ENCODE results near the gene PIK3R6. TPM values are rescaled to one million over a fixed set of nuclear protein-coding genes. Genes with fewer than 3 reads are reported as not detected.

PIK3R6 gene
- total and polyA plus RNA-seq, 4 experiments from 2014 or later = 0.13 to 0.47 (median 0.21) TPM

- Histone ChIP-seq H3K27me3 (ENCODE audit: insufficient read depth, low read length) (no peaks in the 10 kb centered on the region), H3K4me3 (ENCODE audit: low read length in 2 of 2) (no peak overlapping the region), H3K9me3 (ENCODE audit: control insufficient read depth in 1 of 2, low read length in 2 of 2) (no peaks in the 10 kb centered on the region), H3K36me3 (ENCODE audit: insufficient read depth, low read length) (no peaks in the 10 kb centered on the region), H3K27ac (ENCODE audit: low read depth, low read length) (no peak overlapping the region), H3K4me1 (ENCODE audit: insufficient read depth, low read length) (no peaks in the 10 kb centered on the region)
- ChIA-PET CTCF (ENCODE audit: partially characterized antibody) (interaction anchor here (0.6 to 2.6 kb wide), 5 partner anchors 9 to 1554 kb away, joined by 3 to 24 read pairs (median 3); no protein-coding TSS in a partner anchor), POLR2A (ENCODE audit: partially characterized antibody) (no interaction called here)
- Mint-ChIP-seq H3K4me1 (no peaks in the 10 kb centered on the region), H3K36me3 (no peaks in the 10 kb centered on the region), H3K27ac (no peak overlapping the region), H3K4me3 (no peak overlapping the region), H3K27me3 (peaks cover 16 to 17% of the 10 kb centered on the region in 2 donors), H3K9me3 (peaks cover 0 to 25% (median 11%) of the 10 kb centered on the region in 8 donors)
- DNase-seq = no peak
- intact Hi-C loops (cut with micrococcal nuclease) = no loop called here
These were observed 91.2 kb downstream of the PIK3R6 start for GRCh38 chr17:8776248-8776647.

- Histone ChIP-seq H3K4me1 (ENCODE audit: insufficient read depth, low read length) (no peaks in the 10 kb centered on the region), H3K4me3 (ENCODE audit: low read length in 2 of 2) (no peak overlapping the region), H3K27me3 (ENCODE audit: insufficient read depth, low read length) (no peaks in the 10 kb centered on the region), H3K36me3 (ENCODE audit: insufficient read depth, low read length) (no peaks in the 10 kb centered on the region), H3K9me3 (ENCODE audit: control insufficient read depth in 1 of 2, low read length in 2 of 2) (no peaks in the 10 kb centered on the region), H3K27ac (ENCODE audit: low read depth, low read length) (no peak overlapping the region)
- POLR2A ChIA-PET (ENCODE audit: partially characterized antibody) = no interaction called here
- H3K27me3 Mint-ChIP-seq = peaks cover 1 to 10% of the 10 kb centered on the region in 2 donors
- no peaks in the 10 kb centered on the region for H3K36me3 Mint-ChIP-seq
- CTCF ChIA-PET (ENCODE audit: partially characterized antibody) = interaction anchor here (0.5 to 1.6 kb wide), 2 partner anchors 232 to 444 kb away, joined by 3 to 4 read pairs; no protein-coding TSS in a partner anchor
- peaks cover 0 to 2% (median 0%) of the 10 kb centered on the region in 4 donors for H3K4me1 Mint-ChIP-seq
- intact Hi-C loops (cut with micrococcal nuclease) = no loop called here
- no peaks in the 10 kb centered on the region for H3K9me3 Mint-ChIP-seq
- H3K27ac Mint-ChIP-seq = no peak overlapping the region
- H3K4me3 Mint-ChIP-seq = no peak overlapping the region
- no peak for DNase-seq
These were observed 100.7 kb downstream of the PIK3R6 start for GRCh38 chr17:8766731-8767130.

GRCh38 chr17:8762012-8762411 is 105.5 kb downstream of the PIK3R6 start:
- ChIA-PET POLR2A (ENCODE audit: partially characterized antibody) (no interaction called here), CTCF (ENCODE audit: partially characterized antibody) (interaction anchor here (1.6 kb wide), 1 partner anchor 23 kb away, joined by 4 read pairs; no protein-coding TSS in a partner anchor)
- H3K9me3 ChIP-seq (ENCODE audit: control insufficient read depth in 1 of 2, low read length in 2 of 2) = no peaks in the 10 kb centered on the region
- H3K4me3 Mint-ChIP-seq = no peak overlapping the region
- intact Hi-C loops (cut with micrococcal nuclease) = no loop called here
- no peak for DNase-seq
- no peaks in the 10 kb centered on the region for H3K36me3 Mint-ChIP-seq
- H3K4me1 ChIP-seq (ENCODE audit: insufficient read depth, low read length) = no peaks in the 10 kb centered on the region
- H3K27ac Mint-ChIP-seq = no peak overlapping the region
- H3K27ac ChIP-seq (ENCODE audit: low read depth, low read length) = no peak overlapping the region
- H3K36me3 ChIP-seq (ENCODE audit: insufficient read depth, low read length) = no peaks in the 10 kb centered on the region
- H3K9me3 Mint-ChIP-seq = no peaks in the 10 kb centered on the region
- no peaks in the 10 kb centered on the region for H3K27me3 ChIP-seq (ENCODE audit: insufficient read depth, low read length)
- peaks cover 0 to 2% (median 0%) of the 10 kb centered on the region in 4 donors for H3K4me1 Mint-ChIP-seq
- no peak overlapping the region for H3K4me3 ChIP-seq (ENCODE audit: low read length in 2 of 2)
- peaks cover 1 to 2% of the 10 kb centered on the region in 2 donors for H3K27me3 Mint-ChIP-seq

DNA sequence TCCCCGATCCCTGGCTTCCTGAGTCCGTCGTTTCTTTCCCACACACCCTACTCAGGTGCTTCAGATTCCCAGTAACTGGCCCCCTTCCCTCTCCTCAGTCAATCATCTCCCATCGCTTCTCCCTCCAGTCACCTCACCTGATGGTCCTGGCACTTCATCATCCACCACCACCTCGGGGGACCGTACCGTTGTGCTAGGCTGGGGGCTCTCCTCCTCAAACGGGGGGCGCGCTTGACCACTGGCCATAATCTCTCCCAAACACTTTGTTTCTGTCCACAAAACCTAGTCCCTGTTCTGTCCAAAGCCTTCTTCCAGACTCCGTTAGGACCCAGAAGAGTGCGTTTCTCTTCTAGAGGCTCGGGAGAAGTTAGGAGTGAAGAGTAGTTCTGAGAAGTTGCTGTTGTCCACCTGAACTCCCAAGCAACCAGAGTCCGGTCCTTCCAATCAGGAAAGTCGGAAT is 109.3 kb downstream of the PIK3R6 start, which contains the start of gene SPDYE4:
SPDYE4 (minus strand) TSS at position 410 of the 460 bp plus-strand sequence; CDS start at position 246, 164 bp downstream.
- Mint-ChIP-seq H3K4me3 (no peak within 1 kb of the TSS), H3K9me3 (no peaks in the 10 kb centered on the region), H3K27me3 (peaks cover 8 to 17% of the 10 kb centered on the region in 2 donors), H3K36me3 (no peaks in the 10 kb centered on the region), H3K27ac (peak within 1 kb of the TSS in 1 of 7 donors; percentile 68), H3K4me1 (no peaks in the 10 kb centered on the region)
- H3K27me3 ChIP-seq (ENCODE audit: insufficient read depth, low read length) = no peaks in the 10 kb centered on the region
- H3K4me1 ChIP-seq (ENCODE audit: insufficient read depth, low read length) = no peaks in the 10 kb centered on the region
- no peak for DNase-seq
- H3K9me3 ChIP-seq (ENCODE audit: control insufficient read depth in 1 of 2, low read length in 2 of 2) = no peaks in the 10 kb centered on the region
- ChIA-PET CTCF (ENCODE audit: partially characterized antibody) (no interaction called here), POLR2A (ENCODE audit: partially characterized antibody) (no interaction called here)
- intact Hi-C loops (cut with micrococcal nuclease) = no loop called here
- H3K36me3 ChIP-seq (ENCODE audit: insufficient read depth, low read length) = no peaks in the 10 kb centered on the region
- no peak within 1 kb of the TSS for H3K27ac ChIP-seq (ENCODE audit: low read depth, low read length)
- H3K4me3 ChIP-seq (ENCODE audit: low read length in 2 of 2) = no peak within 1 kb of the TSS

- no peaks in the 10 kb centered on the region for H3K4me1 Mint-ChIP-seq
- H3K9me3 Mint-ChIP-seq = no peaks in the 10 kb centered on the region
- Histone ChIP-seq H3K4me1 (ENCODE audit: insufficient read depth, low read length) (no peaks in the 10 kb centered on the region), H3K27ac (ENCODE audit: low read depth, low read length) (no peak overlapping the region), H3K4me3 (ENCODE audit: low read length in 2 of 2) (no peak overlapping the region), H3K27me3 (ENCODE audit: insufficient read depth, low read length) (no peaks in the 10 kb centered on the region), H3K36me3 (ENCODE audit: insufficient read depth, low read length) (no peaks in the 10 kb centered on the region), H3K9me3 (ENCODE audit: control insufficient read depth in 1 of 2, low read length in 2 of 2) (no peaks in the 10 kb centered on the region)
- peaks cover 8 to 17% of the 10 kb centered on the region in 2 donors for H3K27me3 Mint-ChIP-seq
- ChIA-PET CTCF (ENCODE audit: partially characterized antibody) (interaction anchor here (0.9 to 1.9 kb wide), 2 partner anchors 9 to 11 kb away, joined by 3 to 6 read pairs; no protein-coding TSS in a partner anchor), POLR2A (ENCODE audit: partially characterized antibody) (no interaction called here)
- H3K4me3 Mint-ChIP-seq = no peak overlapping the region
- no peak for DNase-seq
- intact Hi-C loops (cut with micrococcal nuclease) = no loop called here
- H3K36me3 Mint-ChIP-seq = no peaks in the 10 kb centered on the region
- peak overlapping the region in 1 of 7 donors; percentile 5 for H3K27ac Mint-ChIP-seq
These were observed 110.3 kb downstream of the PIK3R6 start for GRCh38 chr17:8757189-8757588.

GRCh38 chr17:8755590-8756255 is 111.8 kb downstream of the PIK3R6 start:
- ChIA-PET POLR2A (ENCODE audit: partially characterized antibody) (no interaction called here), CTCF (ENCODE audit: partially characterized antibody) (interaction anchor here (1.5 to 1.9 kb wide), 2 partner anchors 10 to 242 kb away, joined by 5 to 6 read pairs; no protein-coding TSS in a partner anchor)
- Mint-ChIP-seq H3K27ac (no peak overlapping the region), H3K27me3 (peaks cover 8 to 16% of the 10 kb centered on the region in 2 donors), H3K4me3 (no peak overlapping the region), H3K36me3 (no peaks in the 10 kb centered on the region), H3K4me1 (no peaks in the 10 kb centered on the region), H3K9me3 (no peaks in the 10 kb centered on the region)
- Histone ChIP-seq H3K9me3 (ENCODE audit: control insufficient read depth in 1 of 2, low read length in 2 of 2) (no peaks in the 10 kb centered on the region), H3K27me3 (ENCODE audit: insufficient read depth, low read length) (no peaks in the 10 kb centered on the region), H3K27ac (ENCODE audit: low read depth, low read length) (no peak overlapping the region), H3K4me1 (ENCODE audit: insufficient read depth, low read length) (no peaks in the 10 kb centered on the region), H3K4me3 (ENCODE audit: low read length in 2 of 2) (no peak overlapping the region), H3K36me3 (ENCODE audit: insufficient read depth, low read length) (no peaks in the 10 kb centered on the region)
- intact Hi-C loops (cut with micrococcal nuclease) = no loop called here
- DNase-seq = no peak

DNA sequence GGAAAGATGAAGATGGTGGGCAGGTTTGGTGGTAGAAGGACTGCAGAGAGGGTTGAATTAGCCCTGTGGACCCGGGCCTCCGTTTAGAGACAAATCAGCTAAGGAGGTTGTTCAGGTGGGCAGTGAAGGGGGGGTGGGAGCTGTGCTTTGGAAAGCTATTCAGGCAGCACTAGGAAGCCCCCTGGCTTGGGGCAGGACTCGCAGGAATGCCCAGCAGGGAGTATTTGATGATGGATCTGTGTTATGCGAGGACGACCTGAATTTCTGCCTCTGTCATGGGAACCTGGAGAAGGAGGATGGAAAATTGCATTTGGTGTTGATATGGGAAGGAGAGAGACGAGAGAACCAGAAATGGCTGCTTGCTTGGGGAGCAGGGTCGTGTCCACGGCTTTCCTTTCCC is 112.6 kb downstream of the PIK3R6 start:
- Mint-ChIP-seq H3K27me3 (peaks cover 8 to 16% of the 10 kb centered on the region in 2 donors), H3K4me1 (no peaks in the 10 kb centered on the region), H3K4me3 (no peak overlapping the region), H3K9me3 (no peaks in the 10 kb centered on the region), H3K27ac (no peak overlapping the region), H3K36me3 (no peaks in the 10 kb centered on the region)
- ChIA-PET CTCF (ENCODE audit: partially characterized antibody) (no interaction called here), POLR2A (ENCODE audit: partially characterized antibody) (no interaction called here)
- no peak overlapping the region for H3K27ac ChIP-seq (ENCODE audit: low read depth, low read length)
- intact Hi-C loops (cut with micrococcal nuclease) = loop anchor here (1.0 kb wide), 2 partner anchors 140 to 243 kb away; no protein-coding TSS in a partner anchor
- no peak overlapping the region for H3K4me3 ChIP-seq (ENCODE audit: low read length in 2 of 2)
- DNase-seq = no peak
- H3K36me3 ChIP-seq (ENCODE audit: insufficient read depth, low read length) = no peaks in the 10 kb centered on the region
- no peaks in the 10 kb centered on the region for H3K4me1 ChIP-seq (ENCODE audit: insufficient read depth, low read length)
- no peaks in the 10 kb centered on the region for H3K9me3 ChIP-seq (ENCODE audit: control insufficient read depth in 1 of 2, low read length in 2 of 2)
- no peaks in the 10 kb centered on the region for H3K27me3 ChIP-seq (ENCODE audit: insufficient read depth, low read length)
